H9 (cell line): ENCODE data around the gene KCNH2. TPM values are rescaled to one million over a fixed set of nuclear protein-coding genes. Genes with fewer than 3 reads are reported as not detected.

ENCODE experiments used
- DNase-seq: peaks from one replicate; pipeline ENCODE4 v3.0.0-alpha.2; 2017
- H2AFZ ChIP-seq: one replicate; pipeline ENCODE4 v1.6.1; 2013; ENCODE audit warnings: mild to moderate bottlenecking, low read length, control low read depth, moderate library complexity
- H2AK5ac ChIP-seq: 2 replicates; pipeline ENCODE4 v1.6.1; 2013; ENCODE audit warnings: low read length, control low read depth, mixed read lengths; ENCODE audit not compliant: insufficient read length
- H2BK120ac ChIP-seq: one replicate; pipeline ENCODE4 v1.6.1; 2013; ENCODE audit warnings: low read depth, mild to moderate bottlenecking, low read length, control low read depth, inconsistent platforms; ENCODE audit not compliant: poor library complexity, severe bottlenecking
- H2BK12ac ChIP-seq: 2 replicates; pipeline ENCODE4 v1.6.1; 2013; ENCODE audit warnings: low read length, control low read depth, mixed read lengths, low read depth; ENCODE audit not compliant: insufficient read length
- H2BK15ac ChIP-seq: 2 replicates; pipeline ENCODE4 v1.6.1; 2013; ENCODE audit warnings: low read depth, low read length, control low read depth
- H2BK20ac ChIP-seq: one replicate; pipeline ENCODE4 v1.6.1; 2013; ENCODE audit warnings: low read depth, mild to moderate bottlenecking, low read length, control low read depth, inconsistent platforms; ENCODE audit not compliant: poor library complexity, severe bottlenecking
- H2BK5ac ChIP-seq: 2 replicates; pipeline ENCODE4 v1.6.1; 2013; ENCODE audit warnings: low read length, control low read depth, mixed read lengths; ENCODE audit not compliant: insufficient read length
- H3K14ac ChIP-seq: 2 replicates; pipeline ENCODE4 v1.6.1; 2013; ENCODE audit warnings: low read length, control low read depth; ENCODE audit not compliant: insufficient read depth
- H3K18ac ChIP-seq: 2 replicates; pipeline ENCODE4 v1.6.1; 2013; ENCODE audit warnings: low read depth, mild to moderate bottlenecking, mixed read lengths, low read length, control low read depth; ENCODE audit not compliant: insufficient read length
- H3K23ac ChIP-seq: 2 replicates; pipeline ENCODE4 v1.6.1; 2013; ENCODE audit warnings: low read length, control low read depth, mixed read lengths, low read depth; ENCODE audit not compliant: insufficient read length
- H3K23me2 ChIP-seq: 2 replicates; pipeline ENCODE4 v1.6.1; 2013; ENCODE audit warnings: low read depth, mild to moderate bottlenecking, mixed read lengths, low read length, control low read depth; ENCODE audit not compliant: insufficient read length, poor library complexity, severe bottlenecking
- H3K27ac ChIP-seq: 2 replicates; pipeline ENCODE4 v1.5.1; 2013; ENCODE audit warnings: low read length, control low read depth, mixed read lengths, low read depth; ENCODE audit not compliant: insufficient read length
- H3K27me3 ChIP-seq: 2 replicates; pipeline ENCODE4 v1.6.1; 2013; ENCODE audit warnings: low read length, control low read depth, inconsistent platforms; ENCODE audit not compliant: insufficient read depth
- H3K4ac ChIP-seq: 2 replicates; pipeline ENCODE4 v1.6.1; 2013; ENCODE audit warnings: low read depth, mild to moderate bottlenecking, control low read depth, inconsistent platforms, low read length, moderate library complexity
- H3K4me1 ChIP-seq: 2 replicates; pipeline ENCODE4 v1.6.1; 2013; ENCODE audit warnings: low read length, control low read depth, inconsistent platforms; ENCODE audit not compliant: insufficient read depth
- H3K4me2 ChIP-seq: 2 replicates; pipeline ENCODE4 v1.6.1; 2013; ENCODE audit warnings: low read length, control low read depth, mixed read lengths; ENCODE audit not compliant: insufficient read length, insufficient read depth
- H3K56ac ChIP-seq: 2 replicates; pipeline ENCODE4 v1.6.1; 2013; ENCODE audit warnings: low read depth, mild to moderate bottlenecking, mixed read lengths, low read length, control low read depth; ENCODE audit not compliant: insufficient read length
- H3K79me1 ChIP-seq: 2 replicates; pipeline ENCODE4 v1.6.1; 2013; ENCODE audit warnings: low read depth, mild to moderate bottlenecking, moderate library complexity, low read length, control low read depth, inconsistent platforms; ENCODE audit not compliant: insufficient read depth, poor library complexity, severe bottlenecking
- H3K79me2 ChIP-seq: 2 replicates; pipeline ENCODE4 v1.6.1; 2013; ENCODE audit warnings: low read length, control low read depth, inconsistent platforms; ENCODE audit not compliant: insufficient read depth
- H3K9ac ChIP-seq: 2 replicates; pipeline ENCODE4 v1.6.1; 2013; ENCODE audit warnings: low read length, control low read depth, mixed read lengths; ENCODE audit not compliant: insufficient read length; ENCODE audit errors: extremely low read depth
- H3K9me3 ChIP-seq: one replicate; pipeline ENCODE4 v1.6.1; 2013; ENCODE audit warnings: low read depth, low read length, inconsistent platforms; ENCODE audit not compliant: control insufficient read depth
- H3T11ph ChIP-seq: one replicate; pipeline ENCODE4 v1.6.1; 2013; ENCODE audit warnings: mild to moderate bottlenecking, low read length, control low read depth, inconsistent platforms
- H4K20me1 ChIP-seq: one replicate; pipeline ENCODE4 v1.6.1; 2013; ENCODE audit not compliant: control insufficient read depth, insufficient read length, insufficient read depth
- H4K5ac ChIP-seq: 2 replicates; pipeline ENCODE4 v1.6.1; 2013; ENCODE audit warnings: low read depth, mild to moderate bottlenecking, mixed read lengths, low read length, control low read depth; ENCODE audit not compliant: insufficient read length
- H4K8ac ChIP-seq: replicated peaks from 2 replicates; pipeline ENCODE4 v1.6.1; 2013; ENCODE audit warnings: low read length, control low read depth, mixed read lengths, low read depth; ENCODE audit not compliant: insufficient read length
- H4K91ac ChIP-seq: 2 replicates; pipeline ENCODE4 v1.6.1; 2013; ENCODE audit warnings: low read depth, mild to moderate bottlenecking, moderate library complexity, mixed read lengths, low read length, control low read depth; ENCODE audit not compliant: insufficient read length
- H3K27ac Mint-ChIP-seq, 3 experiments: 2 replicates in 2 of 3; 3 replicates in 1 of 3; pipeline ENCODE4 v1.8.0; 2020 to 2021; ENCODE audit warnings: mixed read lengths in 3 of 3, mild to moderate bottlenecking in 1 of 3, moderate library complexity in 1 of 3
- H3K27me3 Mint-ChIP-seq: 2 replicates; pipeline ENCODE4 v1.8.0; 2021; ENCODE audit warnings: low read depth, mild to moderate bottlenecking, moderate library complexity, mixed read lengths
- H3K36me3 Mint-ChIP-seq, 3 experiments: 2 replicates in 2 of 3; 3 replicates in 1 of 3; pipeline ENCODE4 v1.8.0; 2020 to 2021; ENCODE audit warnings: low read depth in 3 of 3, mixed read lengths in 3 of 3; ENCODE audit not compliant: insufficient read depth in 1 of 3
- H3K4me1 Mint-ChIP-seq, 2 experiments: 2 replicates each; pipeline ENCODE4 v1.8.0; 2020; ENCODE audit warnings: mixed read lengths in 2 of 2
- H3K4me3 Mint-ChIP-seq, 2 experiments: 2 replicates in 1 of 2; 3 replicates in 1 of 2; pipeline ENCODE4 v1.8.0; 2020 to 2021; ENCODE audit warnings: mild to moderate bottlenecking in 2 of 2, mixed read lengths in 2 of 2, moderate library complexity in 1 of 2
- H3K9me3 Mint-ChIP-seq, 2 experiments: 2 replicates in 1 of 2; 3 replicates in 1 of 2; pipeline ENCODE4 v1.8.0; 2020; ENCODE audit warnings: mild to moderate bottlenecking in 2 of 2, mixed read lengths in 2 of 2, moderate library complexity in 1 of 2
- WGBS: extraction: QIAGEN DNeasy Blood & Tissue Kit; methylation state at CpG from one replicate; pipeline ENCODE4 v1.1.7; 2013; ENCODE audit warnings: missing lambda C conversion rate, low lambda C conversion rate, mixed read lengths; ENCODE audit not compliant: insufficient read length; ENCODE audit errors: extremely low coverage; 5-methylcytosine and 5-hydroxymethylcytosine counted together
- total RNA-seq: library from RNA; stranded (reverse); gene quantifications from 2 replicates; pipeline ENCODE4 v1.2.1, GENCODE V29; 2021
- TF ChIP-seq, protein P1 (sequence below): fragments of 200-600 bp; sonication (generic); conservative IDR thresholded peaks from 3 replicates; pipeline ENCODE4 v1.8.0; 2021; ENCODE audit warnings: antibody characterized with exemption, mild to moderate bottlenecking

KCNH2 gene
- total RNA-seq, 1 experiment from 2014 or later, result 4.5 TPM

DNA sequence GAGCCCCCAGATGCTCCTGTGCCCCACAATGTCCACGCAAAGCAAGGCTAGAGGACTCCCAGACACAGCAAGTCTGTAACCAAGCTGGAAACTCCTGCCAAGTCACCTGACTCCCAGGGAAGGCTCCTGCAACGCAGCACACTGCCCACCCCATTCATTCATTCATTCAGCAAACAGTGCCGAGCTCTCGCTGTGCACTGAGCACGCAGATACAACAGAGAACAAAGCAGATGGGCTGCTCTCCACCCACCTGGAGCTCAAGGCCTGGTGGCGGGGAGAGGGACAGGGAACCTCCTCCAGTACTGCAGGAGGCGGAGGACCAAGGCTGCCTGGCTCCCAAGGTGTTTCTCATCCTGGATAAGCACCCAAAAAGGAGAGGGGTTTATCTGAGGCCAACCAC is 8.6 kb downstream of the KCNH2 start:
- H4K5ac ChIP-seq, result no peak overlapping the region
- Mint-ChIP-seq H3K4me1 (peaks cover 34 to 54% of the 10 kb centered on the region in 2 experiments), H3K27ac (no peak overlapping the region; a peak in 2 of 7 replicates), H3K36me3 (peaks cover 0 to 3% (median 0%) of the 10 kb centered on the region in 3 experiments; a peak in 3 of 7 replicates), H3K27me3 (peaks cover 35% of the 10 kb centered on the region), H3K4me3 (no peak overlapping the region), H3K9me3 (no peaks in the 10 kb centered on the region)
- H3K79me2 ChIP-seq, result no peaks in the 10 kb centered on the region
- WGBS, result no CpG with 5 or more reads among the region's 7 CpGs
- no peak overlapping the region for H2BK5ac ChIP-seq
- no peak overlapping the region for H3K23ac ChIP-seq
- no peaks in the 10 kb centered on the region for H3K27me3 ChIP-seq
- no peak overlapping the region for H3K9ac ChIP-seq
- no peak overlapping the region for H3K4me2 ChIP-seq
- H2AK5ac ChIP-seq, result no peak overlapping the region
- H3K27ac ChIP-seq, result no peak overlapping the region
- H2BK120ac ChIP-seq, result no peak overlapping the region
- no peak overlapping the region; the same call in 1 of the 2 replicates for H3K14ac ChIP-seq
- DNase-seq, result no peak
- no peaks in the 10 kb centered on the region for H4K20me1 ChIP-seq
- no peak overlapping the region for H2BK12ac ChIP-seq
- no peaks in the 10 kb centered on the region for H3K4me1 ChIP-seq
- no peak overlapping the region for H3K4ac ChIP-seq
- no peaks in the 10 kb centered on the region for H3K79me1 ChIP-seq
- H3T11ph ChIP-seq, result no peak overlapping the region
- H2BK15ac ChIP-seq, result no peak overlapping the region
- H3K9me3 ChIP-seq, result no peaks in the 10 kb centered on the region
- TF ChIP-seq, protein P1, sequence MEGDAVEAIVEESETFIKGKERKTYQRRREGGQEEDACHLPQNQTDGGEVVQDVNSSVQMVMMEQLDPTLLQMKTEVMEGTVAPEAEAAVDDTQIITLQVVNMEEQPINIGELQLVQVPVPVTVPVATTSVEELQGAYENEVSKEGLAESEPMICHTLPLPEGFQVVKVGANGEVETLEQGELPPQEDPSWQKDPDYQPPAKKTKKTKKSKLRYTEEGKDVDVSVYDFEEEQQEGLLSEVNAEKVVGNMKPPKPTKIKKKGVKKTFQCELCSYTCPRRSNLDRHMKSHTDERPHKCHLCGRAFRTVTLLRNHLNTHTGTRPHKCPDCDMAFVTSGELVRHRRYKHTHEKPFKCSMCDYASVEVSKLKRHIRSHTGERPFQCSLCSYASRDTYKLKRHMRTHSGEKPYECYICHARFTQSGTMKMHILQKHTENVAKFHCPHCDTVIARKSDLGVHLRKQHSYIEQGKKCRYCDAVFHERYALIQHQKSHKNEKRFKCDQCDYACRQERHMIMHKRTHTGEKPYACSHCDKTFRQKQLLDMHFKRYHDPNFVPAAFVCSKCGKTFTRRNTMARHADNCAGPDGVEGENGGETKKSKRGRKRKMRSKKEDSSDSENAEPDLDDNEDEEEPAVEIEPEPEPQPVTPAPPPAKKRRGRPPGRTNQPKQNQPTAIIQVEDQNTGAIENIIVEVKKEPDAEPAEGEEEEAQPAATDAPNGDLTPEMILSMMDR, result no peak
- no peak overlapping the region for H4K8ac ChIP-seq
- H2AFZ ChIP-seq, result no peak overlapping the region
- no peak overlapping the region for H4K91ac ChIP-seq
- H3K18ac ChIP-seq, result no peak overlapping the region
- H3K23me2 ChIP-seq, result no peaks in the 10 kb centered on the region
- no peak overlapping the region for H2BK20ac ChIP-seq
- H3K56ac ChIP-seq, result no peak overlapping the region
